Measurements from ENCODE around the gene EXD3. TPM values are rescaled to one million over a fixed set of nuclear protein-coding genes. Genes with fewer than 3 reads are reported as not detected.

The EXD3 gene
- total RNA-seq, 1 experiment from 2014 or later, result 1.4 TPM

- in situ Hi-C loops (cut with HindIII; ENCODE audit: low pct_unique_long_range_greater_than_20kb, low sequenced_read_pairs), result no loop called here
- no peak for DNase-seq (ENCODE audit: low read depth, low spot score)
Measured at GRCh38 chr9:137460363-137461315, 37.7 kb upstream of the EXD3 start.

GRCh38 chr9:137459601-137460362 is 36.8 kb upstream of the EXD3 start:
- no peak for DNase-seq (ENCODE audit: low read depth, low spot score)
- in situ Hi-C loops (cut with HindIII; ENCODE audit: low pct_unique_long_range_greater_than_20kb, low sequenced_read_pairs), result no loop called here

- peak; percentile 90 for DNase-seq (ENCODE audit: low read depth, low spot score)
- in situ Hi-C loops (cut with HindIII; ENCODE audit: low pct_unique_long_range_greater_than_20kb, low sequenced_read_pairs), result no loop called here
Measured at GRCh38 chr9:137459152-137459600, 36.2 kb upstream of the EXD3 start, which contains the start of gene NSMF. NSMF (minus strand) TSS chr9:137459334; CDS start chr9:137459102, 232 bp downstream.

DNA sequence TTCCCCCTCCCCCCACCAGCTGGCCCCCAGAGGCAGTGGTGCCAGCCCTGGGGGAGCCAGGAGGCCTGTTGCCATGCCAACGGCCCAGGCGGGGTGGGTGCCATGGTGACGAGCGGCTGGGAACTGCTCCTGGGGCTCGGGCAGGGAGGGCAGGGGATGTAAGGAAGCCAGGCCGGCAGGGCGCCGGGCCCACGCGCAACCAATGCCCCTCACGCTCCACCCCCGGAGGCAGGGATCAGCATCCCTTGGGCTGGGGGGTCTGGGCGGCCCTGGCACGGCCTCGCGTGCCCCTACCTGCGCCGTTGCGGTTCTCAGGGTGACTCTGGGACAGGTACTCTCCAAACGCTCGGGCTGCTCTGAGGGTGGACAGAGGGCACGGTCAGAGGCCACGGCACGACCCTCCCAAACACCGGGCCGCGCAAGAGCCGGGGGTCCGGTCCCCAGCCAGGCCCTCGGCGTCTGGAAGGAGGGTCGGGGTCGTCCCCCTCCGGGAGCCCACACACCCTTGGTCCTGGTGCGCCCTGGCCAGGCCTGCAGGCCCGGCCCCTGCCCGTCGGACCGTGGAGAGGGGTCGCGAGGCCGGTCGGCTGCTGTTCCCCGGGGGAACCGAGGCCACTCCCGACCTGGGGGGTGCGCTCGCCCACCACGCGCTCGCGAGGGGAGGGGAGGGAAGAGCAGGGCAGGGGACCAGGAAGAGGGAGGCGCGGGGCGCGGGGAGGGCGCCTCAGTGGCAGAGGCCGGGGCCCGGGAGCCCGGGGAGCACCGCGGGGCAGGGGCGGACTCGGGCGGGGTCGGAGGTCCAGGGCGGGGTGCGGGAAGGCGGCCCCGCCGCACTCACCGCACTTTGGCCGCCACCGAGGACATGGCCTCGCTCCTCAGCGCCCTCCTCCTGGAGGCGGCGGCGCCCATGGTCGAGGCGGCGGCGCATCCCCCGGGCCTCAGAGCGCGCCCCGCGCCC is 35.5 kb upstream of the EXD3 start:
- DNase-seq (ENCODE audit: low read depth, low spot score), result no peak
- in situ Hi-C loops (cut with HindIII; ENCODE audit: low pct_unique_long_range_greater_than_20kb, low sequenced_read_pairs), result no loop called here

DNA sequence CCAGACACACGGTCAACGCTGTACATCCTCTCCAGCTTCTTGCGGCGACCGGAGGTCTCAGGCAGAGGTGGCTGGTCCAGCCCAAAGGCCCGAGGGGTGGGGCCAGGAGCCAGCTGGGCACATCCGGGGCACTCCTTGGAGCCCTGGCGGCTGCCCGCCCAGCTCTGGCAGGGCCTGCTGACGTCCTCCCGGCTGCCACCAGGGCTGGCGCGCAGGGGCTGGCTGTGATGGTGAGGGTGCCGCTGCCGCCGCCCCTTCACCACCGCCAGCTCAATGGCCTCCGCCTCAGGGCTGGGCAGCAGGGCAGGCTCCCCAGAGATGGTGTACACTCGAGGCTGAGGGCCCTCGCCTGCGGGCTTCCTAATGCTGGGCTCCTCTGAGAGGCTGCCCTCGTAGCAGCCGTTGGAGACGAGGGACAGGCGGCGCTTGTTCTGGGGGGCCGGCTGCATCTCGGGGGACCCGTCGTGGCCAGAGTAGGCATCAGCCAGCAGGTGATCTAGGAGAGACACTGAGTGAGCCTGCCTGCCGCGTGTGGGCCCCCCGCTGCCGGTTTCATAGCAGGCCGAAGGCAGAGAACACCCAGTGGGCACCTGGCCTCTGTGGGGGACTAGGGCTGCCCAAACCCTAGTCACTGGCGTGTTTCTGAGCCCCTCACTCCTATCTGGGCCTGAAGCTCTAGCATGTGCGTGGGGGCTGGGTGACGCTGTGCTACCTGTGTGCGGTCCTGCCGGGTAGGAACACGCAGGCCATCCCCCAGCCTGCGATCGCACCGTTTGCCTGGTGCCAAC is 34.6 kb upstream of the EXD3 start:
- in situ Hi-C loops (cut with HindIII; ENCODE audit: low pct_unique_long_range_greater_than_20kb, low sequenced_read_pairs), result no loop called here
- DNase-seq (ENCODE audit: low read depth, low spot score), result no peak

- DNase-seq (ENCODE audit: low read depth, low spot score), result no peak
- in situ Hi-C loops (cut with HindIII; ENCODE audit: low pct_unique_long_range_greater_than_20kb, low sequenced_read_pairs), result no loop called here
Measured at GRCh38 chr9:137456864-137457405, 34.0 kb upstream of the EXD3 start.

DNA sequence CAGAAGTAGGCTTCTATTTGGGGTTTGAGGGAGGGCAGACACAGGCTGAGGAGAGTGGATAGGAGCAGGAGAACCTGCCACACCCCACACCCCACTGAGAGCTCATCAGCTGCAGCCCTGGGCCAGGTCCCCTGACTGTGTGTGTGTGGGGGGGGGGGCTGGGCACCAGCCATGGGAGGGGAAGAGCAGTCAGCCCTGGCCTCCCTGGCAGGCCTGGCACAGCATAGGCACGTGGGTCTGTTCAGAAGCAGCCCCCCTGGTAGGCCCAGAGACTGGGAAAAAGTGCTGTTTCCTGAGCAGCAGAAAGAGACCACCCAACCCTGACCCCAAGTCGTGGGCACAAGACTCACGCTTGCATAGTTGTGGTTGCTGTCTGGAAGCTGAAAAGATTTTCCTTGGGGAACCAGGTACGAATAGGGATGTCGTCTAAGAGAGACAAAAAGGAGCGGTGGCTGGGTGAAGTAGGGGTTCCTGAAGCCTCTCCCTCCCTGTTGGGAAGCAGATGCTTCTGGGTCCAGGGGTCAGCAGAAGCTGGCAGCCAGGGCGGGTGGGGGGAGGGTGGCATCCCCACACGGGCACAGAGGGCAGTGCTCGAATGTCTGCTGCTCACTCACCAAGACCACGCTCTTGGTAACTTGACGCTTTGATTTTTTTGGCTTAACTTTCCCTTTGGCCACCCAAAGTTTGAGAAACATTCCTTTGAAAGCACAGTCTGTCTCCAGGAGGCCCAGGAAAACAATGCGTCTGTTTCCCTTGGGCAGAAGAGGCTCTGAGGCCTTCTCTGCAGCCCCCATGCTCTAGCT is 33.3 kb upstream of the EXD3 start:
- in situ Hi-C loops (cut with HindIII; ENCODE audit: low pct_unique_long_range_greater_than_20kb, low sequenced_read_pairs), result no loop called here
- no peak for DNase-seq (ENCODE audit: low read depth, low spot score)

DNA sequence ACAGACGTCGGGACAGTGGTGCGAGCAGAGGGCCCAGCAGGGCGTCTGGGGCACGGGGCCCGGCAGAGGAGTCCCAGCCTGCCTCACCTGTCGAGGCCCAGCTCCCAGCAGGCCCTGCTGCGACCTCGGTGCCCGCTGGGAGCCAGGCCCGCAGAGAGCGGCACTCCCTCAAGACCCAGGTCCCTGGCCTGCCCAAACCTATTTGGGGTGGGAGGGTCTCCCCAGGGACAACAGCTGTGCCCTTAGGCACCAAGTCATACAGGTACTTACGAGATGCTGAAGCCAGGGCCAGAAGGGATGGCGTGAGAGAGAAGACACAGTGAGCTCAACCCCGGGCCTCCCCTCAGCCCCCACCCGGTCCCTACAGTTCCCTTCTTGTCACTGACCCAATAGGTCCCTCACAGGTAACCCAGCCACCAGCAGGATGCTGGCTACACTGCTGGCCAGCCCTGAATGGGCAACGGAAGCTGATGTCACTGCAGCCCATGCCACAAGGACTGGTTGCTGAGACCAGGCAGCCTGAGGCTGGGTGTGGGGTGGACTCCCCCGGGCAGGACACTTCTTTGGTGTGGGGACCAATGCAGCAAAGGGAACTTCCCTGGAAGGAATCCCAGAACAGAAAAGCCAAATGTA is 32.5 kb upstream of the EXD3 start:
- DNase-seq (ENCODE audit: low read depth, low spot score), result no peak
- in situ Hi-C loops (cut with HindIII; ENCODE audit: low pct_unique_long_range_greater_than_20kb, low sequenced_read_pairs), result no loop called here

DNA sequence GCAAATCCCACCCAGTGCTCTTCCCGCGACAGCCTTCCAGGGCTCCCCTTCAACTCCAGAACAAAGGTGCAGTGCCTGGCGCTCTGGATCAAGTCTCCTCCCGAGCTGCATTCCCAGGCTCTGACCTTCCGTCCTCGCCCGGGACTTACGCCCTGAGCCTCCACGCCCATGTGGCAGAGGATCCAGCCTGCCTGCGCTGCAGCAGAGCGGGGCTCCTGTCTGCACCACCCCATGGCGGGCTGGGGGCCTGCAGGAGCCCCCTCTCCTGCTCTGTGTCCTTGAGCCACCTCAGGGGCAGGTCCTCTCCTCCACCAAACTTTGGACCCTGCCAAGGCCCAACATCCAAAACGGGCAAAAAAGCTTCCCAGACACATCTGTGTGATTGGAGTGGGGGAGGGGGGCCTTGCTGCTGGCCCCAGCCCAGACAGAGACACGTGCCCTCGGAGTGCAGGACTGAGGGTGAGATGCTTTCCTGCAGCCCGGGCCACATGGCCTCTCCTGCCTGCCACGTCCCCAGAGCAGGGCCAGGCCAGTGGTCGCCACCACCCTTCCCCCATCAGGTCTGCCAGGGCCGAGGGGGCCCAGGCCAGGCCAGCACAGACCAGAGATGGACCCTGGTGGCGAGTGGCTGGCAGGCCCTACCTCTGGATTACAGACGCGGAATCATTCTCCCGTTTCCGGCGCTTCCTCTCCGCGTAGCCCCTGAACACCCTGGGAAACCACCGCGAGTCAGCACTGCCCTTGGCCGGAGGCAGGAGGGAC is 31.8 kb upstream of the EXD3 start:
- DNase-seq (ENCODE audit: low read depth, low spot score), result no peak
- in situ Hi-C loops (cut with HindIII; ENCODE audit: low pct_unique_long_range_greater_than_20kb, low sequenced_read_pairs), result no loop called here

DNA sequence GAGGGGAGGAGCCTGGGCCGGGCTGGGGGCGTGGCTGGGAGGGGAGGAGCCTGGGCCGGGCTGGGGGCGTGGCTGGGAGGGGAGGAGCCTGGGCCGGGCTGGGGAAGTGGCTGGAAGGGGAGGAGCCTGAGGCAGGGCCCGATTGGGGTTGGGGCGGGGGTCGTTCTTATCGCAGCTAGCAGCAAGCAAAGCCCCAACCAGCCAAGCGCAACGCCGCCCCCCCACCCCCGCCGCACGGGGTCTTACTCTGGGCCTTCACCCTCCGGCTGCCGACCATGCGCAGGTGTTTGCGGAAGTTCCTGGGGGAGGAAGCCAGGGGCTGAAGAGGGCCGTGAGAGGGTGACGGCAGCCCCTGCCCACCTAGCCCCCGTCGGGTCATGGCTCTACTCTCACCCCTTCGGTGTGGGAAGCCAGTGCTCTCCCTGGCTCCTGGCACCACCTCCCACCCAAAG is 31.2 kb upstream of the EXD3 start:
- no peak for DNase-seq (ENCODE audit: low read depth, low spot score)
- in situ Hi-C loops (cut with HindIII; ENCODE audit: low pct_unique_long_range_greater_than_20kb, low sequenced_read_pairs), result no loop called here

GRCh38 chr9:137453643-137454081 is 30.7 kb upstream of the EXD3 start:
- in situ Hi-C loops (cut with HindIII; ENCODE audit: low pct_unique_long_range_greater_than_20kb, low sequenced_read_pairs), result no loop called here
- DNase-seq (ENCODE audit: low read depth, low spot score), result peak; percentile 55

DNA sequence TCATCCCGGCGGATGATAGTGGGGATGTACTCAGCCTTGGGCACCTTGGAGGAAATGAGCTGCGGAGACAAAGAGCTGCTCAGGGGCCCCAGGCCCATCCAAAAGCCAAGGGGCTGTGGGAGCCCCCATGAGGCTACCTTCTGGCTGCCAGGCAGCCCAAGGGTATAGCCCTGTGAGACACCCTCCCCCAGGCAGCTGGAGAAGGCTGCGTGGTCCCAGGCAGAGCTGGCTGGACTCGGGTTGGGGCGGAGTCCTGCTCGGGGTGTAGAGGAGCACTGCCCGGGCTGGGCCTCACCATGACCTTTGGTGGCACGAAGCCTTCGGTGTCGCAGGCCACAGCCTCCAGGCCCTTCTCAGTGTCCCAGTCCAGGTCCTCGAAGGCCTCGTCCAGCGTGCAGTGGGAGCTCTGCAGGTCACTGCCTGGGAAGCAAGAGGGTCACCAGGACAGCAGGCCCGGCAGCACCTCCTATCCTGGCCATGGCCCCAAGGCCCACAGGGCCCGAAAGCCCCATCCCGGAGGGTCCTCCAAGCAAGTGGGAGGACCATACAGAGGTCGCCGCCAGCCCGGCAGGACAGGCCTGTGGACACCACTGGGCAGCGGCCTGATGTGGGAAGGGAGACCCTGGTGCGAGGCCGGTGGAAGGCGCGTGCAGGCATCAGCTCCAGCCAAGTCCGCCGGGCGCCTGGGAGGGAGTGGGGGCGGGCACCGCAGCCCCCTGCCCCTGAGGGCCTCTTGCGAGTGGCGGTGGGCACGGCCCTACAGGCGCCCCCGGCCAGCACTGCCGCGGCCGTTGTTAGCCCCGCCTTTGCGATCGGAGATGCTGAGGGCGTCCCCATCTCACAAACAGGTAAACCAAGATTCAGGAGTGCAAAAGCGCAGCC is 30.0 kb upstream of the EXD3 start:
- in situ Hi-C loops (cut with HindIII; ENCODE audit: low pct_unique_long_range_greater_than_20kb, low sequenced_read_pairs), result no loop called here
- DNase-seq (ENCODE audit: low read depth, low spot score), result no peak

- in situ Hi-C loops (cut with HindIII; ENCODE audit: low pct_unique_long_range_greater_than_20kb, low sequenced_read_pairs), result no loop called here
- DNase-seq (ENCODE audit: low read depth, low spot score), result no peak
Measured at GRCh38 chr9:137452006-137452760, 29.2 kb upstream of the EXD3 start.
